HepG2 (cell line): Measurements from ENCODE around the gene PEX10. TPM values are rescaled to one million over a fixed set of nuclear protein-coding genes. Genes with fewer than 3 reads are reported as not detected.

Experiments
- DR1 ChIP-seq: sonication (generic); formaldehyde crosslinking; IDR thresholded peaks from 2 replicates; pipeline ENCODE4 v1.8.0; 2021; ENCODE audit warnings: mild to moderate bottlenecking, missing genetic modification reagents, inconsistent platforms
- GABPA ChIP-seq, 2 experiments: IDR thresholded peaks; 2 replicates each; pipeline ENCODE4 v1.6.1; 2011 to 2016; ENCODE audit warnings: low read depth in 2 of 2, low read length in 1 of 2, missing biosample characterization in 1 of 2, missing genetic modification characterization in 1 of 2
- MEIS1 ChIP-seq: sonication (generic); formaldehyde crosslinking; IDR thresholded peaks from 2 replicates; pipeline ENCODE4 v1.9.0; 2021; ENCODE audit warnings: mild to moderate bottlenecking, missing genetic modification reagents, moderate library complexity, borderline replicate concordance
- NPAS2 ChIP-seq: sonication (generic); formaldehyde crosslinking; IDR thresholded peaks from 2 replicates; pipeline ENCODE4 v1.8.0; 2022; ENCODE audit warnings: mild to moderate bottlenecking, missing genetic modification reagents, borderline replicate concordance
- PAX8 ChIP-seq: sonication (generic); formaldehyde crosslinking; IDR thresholded peaks from 2 replicates; pipeline ENCODE4 v1.8.0; 2022; ENCODE audit warnings: mild to moderate bottlenecking, missing genetic modification reagents, borderline replicate concordance
- RARG ChIP-seq: sonication (generic); formaldehyde crosslinking; IDR thresholded peaks from 2 replicates; pipeline ENCODE4 v1.4.0; 2020; ENCODE audit warnings: low read depth, mild to moderate bottlenecking, missing genetic modification reagents
- SALL2 ChIP-seq: sonication (generic); formaldehyde crosslinking; IDR thresholded peaks from 2 replicates; pipeline ENCODE4 v1.8.1; 2023; ENCODE audit warnings: mild to moderate bottlenecking, missing genetic modification reagents, inconsistent platforms
- SP2 ChIP-seq: sonication (generic); formaldehyde crosslinking; IDR thresholded peaks from 2 replicates; pipeline ENCODE4 v1.5.1; 2020; ENCODE audit warnings: mild to moderate bottlenecking, missing genetic modification reagents
- TARDBP ChIP-seq: sonication (generic); formaldehyde crosslinking; IDR thresholded peaks from 2 replicates; pipeline ENCODE4 v1.8.0; 2022; ENCODE audit warnings: mild to moderate bottlenecking, missing genetic modification reagents
- ZKSCAN5 ChIP-seq: sonication (generic); formaldehyde crosslinking; IDR thresholded peaks from 2 replicates; pipeline ENCODE4 v1.5.1; 2020; ENCODE audit warnings: mild to moderate bottlenecking, missing genetic modification reagents
- ZMYM3 ChIP-seq: sonication (generic); formaldehyde crosslinking; IDR thresholded peaks from 2 replicates; pipeline ENCODE4 v1.5.1; 2020; ENCODE audit warnings: mild to moderate bottlenecking, missing genetic modification reagents
- ZNF354B ChIP-seq: sonication (generic); formaldehyde crosslinking; IDR thresholded peaks from 2 replicates; pipeline ENCODE4 v1.8.0; 2022; ENCODE audit warnings: mild to moderate bottlenecking, missing genetic modification reagents
- ZNF530 ChIP-seq: sonication (generic); formaldehyde crosslinking; IDR thresholded peaks from 2 replicates; pipeline ENCODE4 v1.5.0; 2020; ENCODE audit warnings: low read depth, mild to moderate bottlenecking, missing genetic modification reagents
- ZNF775 ChIP-seq: sonication (generic); formaldehyde crosslinking; IDR thresholded peaks from 2 replicates; pipeline ENCODE4 v1.4.0; 2020; ENCODE audit warnings: missing genetic modification reagents, mild to moderate bottlenecking, moderate library complexity, borderline replicate concordance
- ZNF83 ChIP-seq: sonication (generic); formaldehyde crosslinking; IDR thresholded peaks from 2 replicates; pipeline ENCODE4 v1.4.0; 2020; ENCODE audit warnings: missing genetic modification reagents, mild to moderate bottlenecking, borderline replicate concordance
- ZSCAN29 ChIP-seq: sonication (generic); formaldehyde crosslinking; conservative IDR thresholded peaks from 2 replicates; pipeline ENCODE4 v1.4.0; 2020; ENCODE audit warnings: mild to moderate bottlenecking, missing genetic modification reagents
- polyA plus RNA-seq, 8 experiments: library from polyadenylated mRNA; depleted of rRNA in 3 of 8; stranded (reverse) in 7 of 8; unstranded in 1 of 8; fragments of >200 nt; fragmentation: Illumina TruSeq in 4 of 8; extraction: Trizol in 4 of 8; gene quantifications; 2 replicates each; pipeline versions ENCODE4 v1.2.1 to v1.2.3, GENCODE V29; 2011 to 2016; ENCODE audit warnings: low read depth in 4 of 8, missing spikeins in 1 of 8, mixed read lengths in 1 of 8; ENCODE audit not compliant: insufficient read depth in 1 of 8
- total RNA-seq, 5 experiments: library from RNA; depleted of rRNA; stranded (reverse); fragments of >200 nt; fragmentation: Illumina TruSeq; extraction: Trizol; gene quantifications; 2 replicates each; pipeline ENCODE4 v1.2.3, GENCODE V29; 2016; ENCODE audit warnings: low read depth in 1 of 5
- TF ChIP-seq, protein P1 (sequence below): sonication (generic); formaldehyde crosslinking; IDR thresholded peaks from 2 replicates; pipeline ENCODE4 v1.4.0; 2020; ENCODE audit warnings: mild to moderate bottlenecking, missing genetic modification reagents
- TF ChIP-seq, protein P2 (sequence below): IDR thresholded peaks from 2 replicates; pipeline ENCODE4 v1.6.1; 2012; ENCODE audit warnings: low read depth, low read length, improper control_type of control experiment
- TF ChIP-seq, protein P3 (sequence below): sonication (generic); formaldehyde crosslinking; conservative IDR thresholded peaks from 2 replicates; pipeline ENCODE4 v1.5.0; 2020; ENCODE audit warnings: missing genetic modification reagents
- TF ChIP-seq, protein P4 (sequence below): sonication (generic); formaldehyde crosslinking; IDR thresholded peaks from 2 replicates; pipeline ENCODE4 v1.4.0; 2020; ENCODE audit warnings: mild to moderate bottlenecking, low read depth, missing genetic modification reagents

The PEX10 gene
- total and polyA plus RNA-seq, 2 of the 13 experiments (the other 11 are each of a cell fraction or from before 2014, with no cell fraction given) = 16.1 to 39.6 TPM

DNA sequence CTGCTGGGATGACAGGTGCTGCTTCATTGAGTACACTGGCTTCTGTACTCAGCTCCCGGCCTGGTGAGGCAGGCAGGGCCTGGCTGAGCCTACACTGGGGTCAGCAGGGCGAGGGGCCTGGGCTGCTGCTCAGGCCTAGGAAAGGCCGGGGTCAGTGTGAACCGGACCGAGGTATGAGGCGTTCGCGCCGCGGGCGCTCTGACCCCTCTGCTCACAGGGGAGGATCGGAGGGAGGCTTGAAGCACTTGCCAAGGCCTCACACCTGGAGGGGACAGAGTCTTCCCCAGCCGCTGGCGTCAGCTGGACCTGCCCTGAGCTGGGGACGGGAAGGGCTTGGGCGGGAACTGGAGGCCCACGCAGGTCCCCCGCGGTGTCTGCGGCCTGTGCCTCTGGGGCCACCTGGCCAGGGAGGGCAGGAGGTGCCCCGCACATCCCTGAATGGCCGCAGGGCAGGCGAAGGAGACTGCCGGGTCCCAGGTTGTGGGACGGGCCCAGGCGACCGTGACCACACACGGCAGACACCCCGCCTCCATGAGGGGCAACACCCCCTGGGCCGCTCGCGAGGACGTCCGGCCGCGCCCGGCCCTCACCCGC, 466 bp downstream of the PEX10 start (continued):
- TF ChIP-seq, protein P1, sequence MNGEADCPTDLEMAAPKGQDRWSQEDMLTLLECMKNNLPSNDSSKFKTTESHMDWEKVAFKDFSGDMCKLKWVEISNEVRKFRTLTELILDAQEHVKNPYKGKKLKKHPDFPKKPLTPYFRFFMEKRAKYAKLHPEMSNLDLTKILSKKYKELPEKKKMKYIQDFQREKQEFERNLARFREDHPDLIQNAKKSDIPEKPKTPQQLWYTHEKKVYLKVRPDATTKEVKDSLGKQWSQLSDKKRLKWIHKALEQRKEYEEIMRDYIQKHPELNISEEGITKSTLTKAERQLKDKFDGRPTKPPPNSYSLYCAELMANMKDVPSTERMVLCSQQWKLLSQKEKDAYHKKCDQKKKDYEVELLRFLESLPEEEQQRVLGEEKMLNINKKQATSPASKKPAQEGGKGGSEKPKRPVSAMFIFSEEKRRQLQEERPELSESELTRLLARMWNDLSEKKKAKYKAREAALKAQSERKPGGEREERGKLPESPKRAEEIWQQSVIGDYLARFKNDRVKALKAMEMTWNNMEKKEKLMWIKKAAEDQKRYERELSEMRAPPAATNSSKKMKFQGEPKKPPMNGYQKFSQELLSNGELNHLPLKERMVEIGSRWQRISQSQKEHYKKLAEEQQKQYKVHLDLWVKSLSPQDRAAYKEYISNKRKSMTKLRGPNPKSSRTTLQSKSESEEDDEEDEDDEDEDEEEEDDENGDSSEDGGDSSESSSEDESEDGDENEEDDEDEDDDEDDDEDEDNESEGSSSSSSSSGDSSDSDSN (CRISPR knock-in tag) = no peak
- TF ChIP-seq MEIS1 (CRISPR knock-in tag) = no peak
- TF ChIP-seq TARDBP (CRISPR knock-in tag) = no peak
- no peak for TF ChIP-seq ZKSCAN5 (CRISPR knock-in tag)
- TF ChIP-seq PAX8 = 0 out of 2 replicates have a peak, but pooled peaks have one; percentile 5
- TF ChIP-seq DR1 = no peak
- TF ChIP-seq, protein P2, sequence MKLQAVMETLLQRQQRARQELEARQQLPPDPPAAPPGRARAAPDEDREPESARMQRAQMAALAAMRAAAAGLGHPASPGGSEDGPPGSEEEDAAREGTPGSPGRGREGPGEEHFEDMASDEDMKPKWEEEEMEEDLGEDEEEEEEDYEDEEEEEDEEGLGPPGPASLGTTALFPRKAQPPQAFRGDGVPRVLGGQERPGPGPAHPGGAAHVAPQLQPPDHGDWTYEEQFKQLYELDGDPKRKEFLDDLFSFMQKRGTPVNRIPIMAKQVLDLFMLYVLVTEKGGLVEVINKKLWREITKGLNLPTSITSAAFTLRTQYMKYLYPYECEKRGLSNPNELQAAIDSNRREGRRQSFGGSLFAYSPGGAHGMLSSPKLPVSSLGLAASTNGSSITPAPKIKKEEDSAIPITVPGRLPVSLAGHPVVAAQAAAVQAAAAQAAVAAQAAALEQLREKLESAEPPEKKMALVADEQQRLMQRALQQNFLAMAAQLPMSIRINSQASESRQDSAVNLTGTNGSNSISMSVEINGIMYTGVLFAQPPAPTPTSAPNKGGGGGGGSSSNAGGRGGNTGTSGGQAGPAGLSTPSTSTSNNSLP = no peak
- TF ChIP-seq, protein P3, sequence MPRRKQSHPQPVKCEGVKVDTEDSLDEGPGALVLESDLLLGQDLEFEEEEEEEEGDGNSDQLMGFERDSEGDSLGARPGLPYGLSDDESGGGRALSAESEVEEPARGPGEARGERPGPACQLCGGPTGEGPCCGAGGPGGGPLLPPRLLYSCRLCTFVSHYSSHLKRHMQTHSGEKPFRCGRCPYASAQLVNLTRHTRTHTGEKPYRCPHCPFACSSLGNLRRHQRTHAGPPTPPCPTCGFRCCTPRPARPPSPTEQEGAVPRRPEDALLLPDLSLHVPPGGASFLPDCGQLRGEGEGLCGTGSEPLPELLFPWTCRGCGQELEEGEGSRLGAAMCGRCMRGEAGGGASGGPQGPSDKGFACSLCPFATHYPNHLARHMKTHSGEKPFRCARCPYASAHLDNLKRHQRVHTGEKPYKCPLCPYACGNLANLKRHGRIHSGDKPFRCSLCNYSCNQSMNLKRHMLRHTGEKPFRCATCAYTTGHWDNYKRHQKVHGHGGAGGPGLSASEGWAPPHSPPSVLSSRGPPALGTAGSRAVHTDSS = 0 out of 2 replicates have a peak, but pooled peaks have one; percentile 42
- no peak for TF ChIP-seq ZSCAN29 (CRISPR knock-in tag)
- no peak for TF ChIP-seq ZNF83 (CRISPR knock-in tag)
- TF ChIP-seq ZMYM3 (CRISPR knock-in tag) = no peak
- TF ChIP-seq ZNF775 = no peak
- TF ChIP-seq ZNF354B (CRISPR knock-in tag) = no peak
- no peak for TF ChIP-seq NPAS2 (CRISPR knock-in tag)
- no peak for TF ChIP-seq ZNF530 (CRISPR knock-in tag)
- no peak for TF ChIP-seq RARG (CRISPR knock-in tag)
- TF ChIP-seq GABPA (IDR thresholded peaks at IDR 0.05; ENCODE audit: low read depth, low read length) = no peak
- no peak for TF ChIP-seq GABPA (CRISPR knock-in tag; IDR thresholded peaks at IDR 0.05; ENCODE audit: low read depth)
- no peak for TF ChIP-seq SALL2 (CRISPR knock-in tag)
- TF ChIP-seq, protein P4, sequence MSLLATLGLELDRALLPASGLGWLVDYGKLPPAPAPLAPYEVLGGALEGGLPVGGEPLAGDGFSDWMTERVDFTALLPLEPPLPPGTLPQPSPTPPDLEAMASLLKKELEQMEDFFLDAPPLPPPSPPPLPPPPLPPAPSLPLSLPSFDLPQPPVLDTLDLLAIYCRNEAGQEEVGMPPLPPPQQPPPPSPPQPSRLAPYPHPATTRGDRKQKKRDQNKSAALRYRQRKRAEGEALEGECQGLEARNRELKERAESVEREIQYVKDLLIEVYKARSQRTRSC (CRISPR knock-in tag) = no peak
- TF ChIP-seq SP2 = no peak
